Smooth muscle cell (in vitro differentiated cells): ENCODE measurements around the gene FCRL6. TPM values are rescaled to one million over a fixed set of nuclear protein-coding genes. Genes with fewer than 3 reads are reported as not detected.
A peak's percentile ranks its signal among the peaks of the same experiment; 100 is the strongest.

Experiments
- DNase-seq: peaks from one replicate; lab custom pipeline; 2025; ENCODE audit not compliant: unreplicated experiment; lab: John Stamatoyannopoulos, UW
- H2AFZ ChIP-seq: fragments of 200-600 bp; sonication (generic); 2 replicates; pipeline ENCODE4 v1.6.0; 2016; ENCODE audit warnings: antibody characterized with exemption, low read depth, mild to moderate bottlenecking
- H3F3A ChIP-seq: fragments of 200-600 bp; sonication (generic); 2 replicates; pipeline ENCODE4 v1.6.0; 2017; ENCODE audit warnings: antibody characterized with exemption, low read depth
- H3K27ac ChIP-seq: fragments of 200-600 bp; sonication (generic); 2 replicates; pipeline ENCODE4 v1.5.1; 2016; ENCODE audit warnings: low read depth, mild to moderate bottlenecking
- H3K27me3 ChIP-seq: fragments of 200-600 bp; sonication (generic); 2 replicates; pipeline ENCODE4 v1.6.1; 2016; ENCODE audit warnings: low read depth, mild to moderate bottlenecking
- H3K36me3 ChIP-seq: fragments of 200-600 bp; sonication (generic); 2 replicates; pipeline ENCODE4 v1.5.1; 2016; ENCODE audit warnings: low read depth
- H3K4me1 ChIP-seq: fragments of 200-600 bp; sonication (generic); 2 replicates; pipeline ENCODE4 v1.5.1; 2016; ENCODE audit warnings: low read depth
- H3K4me2 ChIP-seq: fragments of 200-600 bp; sonication (generic); 2 replicates; pipeline ENCODE4 v1.6.0; 2016; ENCODE audit warnings: mild to moderate bottlenecking
- H3K4me3 ChIP-seq: fragments of 200-600 bp; sonication (generic); 2 replicates; pipeline ENCODE4 v1.5.1; 2016; ENCODE audit warnings: mild to moderate bottlenecking
- H3K79me2 ChIP-seq: fragments of 200-600 bp; sonication (generic); 2 replicates; pipeline ENCODE4 v1.6.0; 2016; ENCODE audit warnings: low read depth, mild to moderate bottlenecking
- H3K9ac ChIP-seq: fragments of 200-600 bp; sonication (generic); 2 replicates; pipeline ENCODE4 v1.6.0; 2016; ENCODE audit warnings: low read depth
- H3K9me3 ChIP-seq: fragments of 200-600 bp; sonication (generic); replicated peaks from 2 replicates; pipeline ENCODE4 v1.5.1; 2016; ENCODE audit warnings: low read depth
- H4K20me1 ChIP-seq: fragments of 200-600 bp; sonication (generic); 2 replicates; pipeline ENCODE4 v1.6.0; 2016; ENCODE audit warnings: low read depth
- WGBS: methylation state at CpG from one replicate; pipeline ENCODE4 v1.1.7; 2016; ENCODE audit warnings: low lambda C conversion rate; 5-methylcytosine and 5-hydroxymethylcytosine counted together
- polyA plus RNA-seq: library from polyadenylated mRNA; unstranded; fragments of >200 nt; fragmentation: Nextera tagmentation; extraction: Ambion mirVana; gene quantifications from 2 replicates; pipeline ENCODE4 v1.2.1, GENCODE V29; 2016
- total RNA-seq: library from RNA; depleted of rRNA; stranded (reverse); fragments of >200 nt; gene quantifications from 2 replicates; pipeline ENCODE4 v1.2.3, GENCODE V29; 2014
- TF ChIP-seq, protein P1 (sequence below): fragments of 200-600 bp; sonication (generic); IDR thresholded peaks from 2 replicates; pipeline ENCODE4 v1.5.1; 2017; ENCODE audit warnings: borderline replicate concordance, mild to moderate bottlenecking, antibody characterized with exemption; ENCODE audit not compliant: insufficient read depth, poor library complexity, severe bottlenecking

Gene FCRL6
- total and polyA plus RNA-seq, 2 experiments from 2014 or later, result not detected

DNA sequence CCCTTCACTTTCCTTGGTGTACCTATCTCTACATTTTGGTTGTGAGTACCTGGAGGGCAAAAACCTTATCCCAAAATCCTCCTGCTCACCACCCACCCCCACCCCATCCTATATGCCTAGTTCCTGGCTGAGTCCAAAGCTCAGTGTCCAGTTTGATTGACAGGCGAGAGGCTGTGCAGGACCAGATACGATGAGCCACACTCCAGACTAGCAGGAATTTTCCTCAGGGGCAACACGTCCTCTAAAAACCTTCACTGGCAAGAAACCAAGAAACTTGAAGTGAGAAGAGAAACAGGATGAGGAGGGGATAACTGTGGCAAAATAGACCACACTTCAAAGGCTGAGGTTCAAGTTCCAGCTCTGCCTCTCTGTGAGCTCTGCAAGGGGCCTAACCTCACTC lies 23.4 kb downstream of the FCRL6 start:
- Histone ChIP-seq H3K4me1 (peaks cover 18% of the 10 kb centered on the region), H4K20me1 (no peaks in the 10 kb centered on the region), H3K79me2 (no peaks in the 10 kb centered on the region), H2AFZ (no peak overlapping the region), H3K27ac (peak overlapping the region; percentile 74), H3K27me3 (peaks cover 4% of the 10 kb centered on the region), H3K9ac (no peak overlapping the region), H3F3A (no peaks in the 10 kb centered on the region), H3K4me2 (no peak overlapping the region), H3K4me3 (no peak overlapping the region), H3K36me3 (no peaks in the 10 kb centered on the region), H3K9me3 (no peaks in the 10 kb centered on the region)
- DNase-seq, result no peak
- WGBS, result 55% methylated on average over 3 of the region's 3 CpGs
- TF ChIP-seq, protein P1, sequence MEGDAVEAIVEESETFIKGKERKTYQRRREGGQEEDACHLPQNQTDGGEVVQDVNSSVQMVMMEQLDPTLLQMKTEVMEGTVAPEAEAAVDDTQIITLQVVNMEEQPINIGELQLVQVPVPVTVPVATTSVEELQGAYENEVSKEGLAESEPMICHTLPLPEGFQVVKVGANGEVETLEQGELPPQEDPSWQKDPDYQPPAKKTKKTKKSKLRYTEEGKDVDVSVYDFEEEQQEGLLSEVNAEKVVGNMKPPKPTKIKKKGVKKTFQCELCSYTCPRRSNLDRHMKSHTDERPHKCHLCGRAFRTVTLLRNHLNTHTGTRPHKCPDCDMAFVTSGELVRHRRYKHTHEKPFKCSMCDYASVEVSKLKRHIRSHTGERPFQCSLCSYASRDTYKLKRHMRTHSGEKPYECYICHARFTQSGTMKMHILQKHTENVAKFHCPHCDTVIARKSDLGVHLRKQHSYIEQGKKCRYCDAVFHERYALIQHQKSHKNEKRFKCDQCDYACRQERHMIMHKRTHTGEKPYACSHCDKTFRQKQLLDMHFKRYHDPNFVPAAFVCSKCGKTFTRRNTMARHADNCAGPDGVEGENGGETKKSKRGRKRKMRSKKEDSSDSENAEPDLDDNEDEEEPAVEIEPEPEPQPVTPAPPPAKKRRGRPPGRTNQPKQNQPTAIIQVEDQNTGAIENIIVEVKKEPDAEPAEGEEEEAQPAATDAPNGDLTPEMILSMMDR, result no peak

DNA sequence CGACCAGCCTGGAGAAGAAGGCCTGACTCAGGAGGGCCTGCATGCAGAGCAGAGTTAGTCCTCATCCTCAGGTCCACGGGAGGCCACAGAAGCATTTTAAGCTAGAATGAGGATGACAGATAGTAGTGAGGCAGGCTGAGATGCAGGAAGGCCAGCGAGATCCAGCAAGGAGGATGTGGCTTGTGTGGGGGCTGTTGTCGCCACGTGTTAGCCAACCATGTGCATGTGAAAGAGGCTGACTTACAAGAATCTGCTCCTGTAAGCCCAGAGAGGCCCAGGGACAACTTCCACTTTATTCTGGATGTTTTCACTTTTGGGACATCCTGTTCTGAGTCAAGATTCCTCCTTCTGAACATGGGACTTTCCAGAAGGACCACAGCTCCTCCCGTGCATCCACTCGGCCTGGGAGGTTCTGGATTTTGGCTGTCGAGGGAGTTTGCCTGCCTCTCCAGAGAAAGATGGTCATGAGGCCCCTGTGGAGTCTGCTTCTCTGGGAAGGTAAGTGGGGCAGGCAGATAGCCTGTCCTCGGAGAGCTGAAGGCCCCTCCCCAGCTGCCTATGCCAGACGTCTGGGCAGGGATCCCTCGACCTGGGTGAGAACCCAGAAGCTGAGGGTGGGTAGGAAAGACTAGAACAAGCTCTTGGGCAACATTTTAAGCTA lies 24.4 kb downstream of the FCRL6 start, which contains the start of gene SLAMF8:
SLAMF8 (plus strand) TSS at position 433 of the 661 bp plus-strand sequence; CDS start at position 459, 26 bp downstream.
- H2AFZ ChIP-seq, result peak within 1 kb of the TSS; percentile 18
- H3K9ac ChIP-seq, result no peak within 1 kb of the TSS
- no peaks in the 10 kb centered on the region for H3K79me2 ChIP-seq
- peaks cover 1% of the 10 kb centered on the region for H3K27me3 ChIP-seq
- H3K36me3 ChIP-seq, result no peaks in the 10 kb centered on the region
- 47% methylated on average over 11 of the region's 11 CpGs for WGBS
- peaks cover 21% of the 10 kb centered on the region for H3K4me1 ChIP-seq
- no peaks in the 10 kb centered on the region for H4K20me1 ChIP-seq
- no peak within 1 kb of the TSS for H3K4me3 ChIP-seq
- no peaks in the 10 kb centered on the region for H3K9me3 ChIP-seq
- H3K4me2 ChIP-seq, result peak within 1 kb of the TSS; percentile 66
- no peaks in the 10 kb centered on the region for H3F3A ChIP-seq
- TF ChIP-seq, protein P1, result no peak
- peak within 1 kb of the TSS; percentile 74 for H3K27ac ChIP-seq
- no peak for DNase-seq

DNA sequence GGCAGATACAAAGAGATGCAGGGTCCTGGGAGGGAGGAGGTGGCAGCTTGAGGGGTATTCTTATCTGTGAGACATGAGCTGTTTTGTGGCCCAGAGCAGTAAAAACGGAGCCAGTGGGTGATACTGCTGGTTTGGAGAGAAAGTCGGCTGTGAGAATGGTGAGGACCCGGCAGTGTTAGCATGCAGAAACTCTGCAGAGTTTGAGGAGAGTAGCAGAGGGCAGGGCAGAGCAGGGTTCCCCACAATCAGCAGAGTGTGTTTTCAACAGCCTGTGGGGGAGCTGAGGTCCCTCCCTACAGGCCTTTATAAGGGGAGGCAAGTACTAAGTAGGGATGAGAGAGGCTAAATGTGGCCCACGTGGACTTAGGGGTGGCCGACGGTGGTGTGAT lies 24.9 kb downstream of the FCRL6 start:
- Histone ChIP-seq H3K27ac (peak overlapping the region; percentile 74), H3K9ac (no peak overlapping the region), H3K9me3 (no peaks in the 10 kb centered on the region), H2AFZ (peak overlapping the region; percentile 18), H4K20me1 (no peaks in the 10 kb centered on the region), H3K27me3 (no peaks in the 10 kb centered on the region), H3F3A (no peaks in the 10 kb centered on the region), H3K4me1 (peaks cover 26% of the 10 kb centered on the region), H3K79me2 (no peaks in the 10 kb centered on the region), H3K36me3 (no peaks in the 10 kb centered on the region), H3K4me3 (no peak overlapping the region), H3K4me2 (peak overlapping the region; percentile 66)
- no peak for DNase-seq
- TF ChIP-seq, protein P1, result no peak
- 51% methylated on average over 6 of the region's 6 CpGs for WGBS

GRCh38 chr1:159827549-159827948 lies 25.4 kb downstream of the FCRL6 start:
- no peaks in the 10 kb centered on the region for H3K9me3 ChIP-seq
- DNase-seq, result no peak
- no peaks in the 10 kb centered on the region for H3K36me3 ChIP-seq
- TF ChIP-seq, protein P1, result no peak
- H3K79me2 ChIP-seq, result no peaks in the 10 kb centered on the region
- H3K4me2 ChIP-seq, result peak overlapping the region; percentile 66
- no peaks in the 10 kb centered on the region for H3F3A ChIP-seq
- peaks cover 31% of the 10 kb centered on the region for H3K4me1 ChIP-seq
- H3K9ac ChIP-seq, result no peak overlapping the region
- no peak overlapping the region for H3K4me3 ChIP-seq
- WGBS, result 90% methylated on average over 3 of the region's 3 CpGs
- no peak overlapping the region for H2AFZ ChIP-seq
- H3K27me3 ChIP-seq, result no peaks in the 10 kb centered on the region
- H4K20me1 ChIP-seq, result no peaks in the 10 kb centered on the region
- peak overlapping the region; percentile 74 for H3K27ac ChIP-seq
